ENCODE results near the gene DSE.

DNA sequence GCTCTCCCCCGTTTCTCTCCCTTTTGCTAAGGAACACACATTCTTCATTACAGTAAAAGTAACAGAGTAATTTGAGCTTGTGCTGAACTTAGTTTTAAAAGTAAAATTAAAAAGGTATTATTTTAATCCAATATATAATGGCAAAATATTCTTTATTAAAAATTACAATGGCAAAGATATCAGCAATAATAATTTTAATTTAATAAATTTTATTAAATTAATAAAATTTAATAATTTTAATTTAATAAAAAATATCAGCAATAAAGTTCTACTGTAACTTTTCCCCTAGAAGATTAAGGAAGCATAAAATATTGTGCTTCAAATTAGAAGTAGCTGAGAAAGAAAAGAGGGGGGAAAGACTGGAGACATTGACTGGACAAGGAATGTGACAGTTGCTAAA, 32.5 kb downstream of the DSE start:
- TF ChIP-seq EZH2 (IDR thresholded peaks at IDR 0.05) (no peak), CEBPB (IDR thresholded peaks at IDR 0.05; ENCODE audit: low read depth) (no peak), CTCF (IDR thresholded peaks at IDR 0.05 in 2 of 3, conservative IDR thresholded peaks at IDR 0.05 in 1 of 3; ENCODE audit: borderline replicate concordance in 1 of 3, insufficient read depth in 1 of 3, low read depth in 2 of 3, low read length in 2 of 3) (no peak), CBX3 (IDR thresholded peaks at IDR 0.05; ENCODE audit: low read depth) (no peak), FOSL1 (IDR thresholded peaks at IDR 0.05; ENCODE audit: low read depth) (no peak)
- TF ChIP-seq, protein P1, sequence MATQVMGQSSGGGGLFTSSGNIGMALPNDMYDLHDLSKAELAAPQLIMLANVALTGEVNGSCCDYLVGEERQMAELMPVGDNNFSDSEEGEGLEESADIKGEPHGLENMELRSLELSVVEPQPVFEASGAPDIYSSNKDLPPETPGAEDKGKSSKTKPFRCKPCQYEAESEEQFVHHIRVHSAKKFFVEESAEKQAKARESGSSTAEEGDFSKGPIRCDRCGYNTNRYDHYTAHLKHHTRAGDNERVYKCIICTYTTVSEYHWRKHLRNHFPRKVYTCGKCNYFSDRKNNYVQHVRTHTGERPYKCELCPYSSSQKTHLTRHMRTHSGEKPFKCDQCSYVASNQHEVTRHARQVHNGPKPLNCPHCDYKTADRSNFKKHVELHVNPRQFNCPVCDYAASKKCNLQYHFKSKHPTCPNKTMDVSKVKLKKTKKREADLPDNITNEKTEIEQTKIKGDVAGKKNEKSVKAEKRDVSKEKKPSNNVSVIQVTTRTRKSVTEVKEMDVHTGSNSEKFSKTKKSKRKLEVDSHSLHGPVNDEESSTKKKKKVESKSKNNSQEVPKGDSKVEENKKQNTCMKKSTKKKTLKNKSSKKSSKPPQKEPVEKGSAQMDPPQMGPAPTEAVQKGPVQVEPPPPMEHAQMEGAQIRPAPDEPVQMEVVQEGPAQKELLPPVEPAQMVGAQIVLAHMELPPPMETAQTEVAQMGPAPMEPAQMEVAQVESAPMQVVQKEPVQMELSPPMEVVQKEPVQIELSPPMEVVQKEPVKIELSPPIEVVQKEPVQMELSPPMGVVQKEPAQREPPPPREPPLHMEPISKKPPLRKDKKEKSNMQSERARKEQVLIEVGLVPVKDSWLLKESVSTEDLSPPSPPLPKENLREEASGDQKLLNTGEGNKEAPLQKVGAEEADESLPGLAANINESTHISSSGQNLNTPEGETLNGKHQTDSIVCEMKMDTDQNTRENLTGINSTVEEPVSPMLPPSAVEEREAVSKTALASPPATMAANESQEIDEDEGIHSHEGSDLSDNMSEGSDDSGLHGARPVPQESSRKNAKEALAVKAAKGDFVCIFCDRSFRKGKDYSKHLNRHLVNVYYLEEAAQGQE (IDR thresholded peaks at IDR 0.05; ENCODE audit: low read depth): no peak
